ENCODE data around the gene GRPEL1.
"Not testable (repeated sequence)": the region's sequence is repeated elsewhere in the genome, so short reads cannot be mapped to it uniquely, and the experiment has no call there.

Gene GRPEL1

GRCh38 chr4:7094916-7095315, 27.1 kb upstream of the GRPEL1 start:
- DNase-seq: peak in 2 of 56 donors; percentile 30 to 32

DNA sequence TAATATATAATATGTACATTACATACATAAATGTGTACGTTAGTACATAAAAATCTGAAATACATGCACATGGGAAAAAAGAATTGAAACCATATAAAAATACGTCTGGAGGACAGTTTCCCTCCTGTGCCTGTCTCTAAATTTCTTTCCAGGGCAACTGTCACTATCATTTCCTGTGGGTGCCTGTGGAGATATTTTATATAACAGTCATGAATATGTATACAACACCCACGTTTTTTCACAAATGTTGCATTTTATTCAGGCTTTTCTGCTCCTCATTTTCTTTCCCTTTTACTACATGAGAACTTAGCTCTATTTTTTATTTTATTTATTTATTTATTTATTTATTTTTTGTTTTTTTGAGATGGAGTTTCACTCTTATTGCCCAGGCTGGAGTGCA, 24.2 kb upstream of the GRPEL1 start:
- no peak for DNase-seq

- peak in 4 of 56 donors; percentile 10 to 19 (median 12) for DNase-seq
Measured at GRCh38 chr4:7089213-7089986, 21.5 kb upstream of the GRPEL1 start.

DNA sequence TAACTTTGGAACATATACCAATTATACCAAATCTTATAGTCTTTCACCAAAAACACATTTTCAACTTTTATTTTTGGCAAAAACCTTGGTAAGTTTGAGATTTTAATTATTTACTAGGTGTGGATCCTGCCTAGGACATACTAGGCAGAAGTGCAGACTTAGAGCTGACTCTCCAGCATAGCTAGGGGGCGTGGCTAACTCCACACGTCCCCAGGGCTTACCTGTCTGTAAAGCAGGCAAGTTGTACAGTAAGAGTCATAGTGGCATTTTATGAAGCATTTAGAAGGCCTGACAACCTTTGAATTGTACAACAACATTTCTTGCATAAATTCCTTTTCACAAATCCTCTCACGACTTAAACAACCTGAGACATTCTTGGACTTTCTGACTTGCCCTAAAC, 19.2 kb upstream of the GRPEL1 start:
- DNase-seq: no peak

DNA sequence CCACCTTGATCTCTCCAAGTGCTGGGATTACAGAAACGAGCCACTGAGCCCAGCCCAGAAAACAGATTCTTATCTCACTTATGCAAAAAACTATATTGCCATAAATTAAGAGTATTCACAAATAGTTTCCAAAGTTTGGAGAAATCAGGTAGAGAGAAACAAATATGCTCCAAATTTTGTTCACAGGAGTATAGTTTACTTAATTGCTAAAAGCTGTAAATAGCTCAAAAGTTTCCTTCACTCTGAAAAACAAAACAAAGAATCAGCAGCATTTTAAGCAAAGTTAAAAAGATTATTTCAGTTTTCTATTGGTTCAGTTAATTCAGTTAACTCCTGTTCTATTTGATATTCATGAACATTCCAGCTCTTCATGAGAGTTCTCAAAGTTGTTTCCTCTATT, 18.5 kb upstream of the GRPEL1 start:
- no peak for DNase-seq

GRCh38 chr4:7084564-7084961, 16.7 kb upstream of the GRPEL1 start:
- not testable (repeated sequence) for DNase-seq

- no peak for DNase-seq
Measured at GRCh38 chr4:7083597-7084563, 16.0 kb upstream of the GRPEL1 start.

- not testable (repeated sequence) for DNase-seq
Measured at GRCh38 chr4:7079909-7080308, 12.0 kb upstream of the GRPEL1 start.

DNA sequence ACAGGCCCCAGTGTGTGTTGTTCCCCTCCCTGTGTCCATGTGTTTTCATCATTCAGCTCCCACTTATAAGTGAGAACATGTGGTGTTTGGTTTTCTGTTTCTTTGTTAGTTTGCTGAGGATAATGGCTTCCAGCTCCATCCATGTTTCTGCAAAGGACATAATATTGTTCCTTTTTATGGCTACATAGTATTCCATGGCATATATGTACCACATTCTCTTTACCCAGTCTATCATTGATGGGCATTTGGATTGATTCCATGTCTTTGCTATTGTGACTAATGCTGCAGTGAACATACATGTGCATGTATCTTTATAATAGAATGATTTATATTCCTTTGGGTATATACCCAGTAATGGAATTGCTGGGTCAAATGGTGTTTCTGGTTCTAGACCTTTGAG, 11.6 kb upstream of the GRPEL1 start:
- not testable (repeated sequence) for DNase-seq

- no peak for DNase-seq
Measured at GRCh38 chr4:7078025-7078424, 10.2 kb upstream of the GRPEL1 start.

- no peak for DNase-seq
Measured at GRCh38 chr4:7077371-7077770, 9.5 kb upstream of the GRPEL1 start.

GRCh38 chr4:7076696-7077082, 8.8 kb upstream of the GRPEL1 start:
- DNase-seq: no peak

- no peak for DNase-seq
Measured at GRCh38 chr4:7075962-7076695, 8.3 kb upstream of the GRPEL1 start.

DNA sequence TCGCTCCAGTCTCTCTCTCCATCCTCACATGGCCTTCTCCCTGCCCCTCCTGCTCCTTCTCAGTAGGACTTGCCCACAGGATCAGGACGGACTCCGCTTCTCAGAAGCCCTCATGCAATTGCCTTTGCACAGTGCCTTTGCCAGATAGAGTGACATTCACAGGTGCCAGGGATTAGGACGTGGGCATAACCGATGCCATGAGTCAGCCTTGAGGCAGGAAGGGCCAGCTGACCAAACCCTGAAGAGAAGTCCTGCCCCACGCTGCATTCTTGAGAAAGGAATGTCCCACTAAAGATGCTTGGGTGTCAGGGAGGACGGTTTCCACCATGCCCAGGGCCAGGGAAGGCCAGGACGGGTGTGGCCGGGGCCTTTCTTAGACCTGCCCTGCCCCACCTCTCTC, 6.6 kb upstream of the GRPEL1 start:
- DNase-seq: no peak

GRCh38 chr4:7073526-7074390, 5.9 kb upstream of the GRPEL1 start:
- DNase-seq: peak in 10 of 56 donors; percentile 6 to 43 (median 22)

GRCh38 chr4:7073059-7073458, 5.2 kb upstream of the GRPEL1 start:
- no peak for DNase-seq

DNA sequence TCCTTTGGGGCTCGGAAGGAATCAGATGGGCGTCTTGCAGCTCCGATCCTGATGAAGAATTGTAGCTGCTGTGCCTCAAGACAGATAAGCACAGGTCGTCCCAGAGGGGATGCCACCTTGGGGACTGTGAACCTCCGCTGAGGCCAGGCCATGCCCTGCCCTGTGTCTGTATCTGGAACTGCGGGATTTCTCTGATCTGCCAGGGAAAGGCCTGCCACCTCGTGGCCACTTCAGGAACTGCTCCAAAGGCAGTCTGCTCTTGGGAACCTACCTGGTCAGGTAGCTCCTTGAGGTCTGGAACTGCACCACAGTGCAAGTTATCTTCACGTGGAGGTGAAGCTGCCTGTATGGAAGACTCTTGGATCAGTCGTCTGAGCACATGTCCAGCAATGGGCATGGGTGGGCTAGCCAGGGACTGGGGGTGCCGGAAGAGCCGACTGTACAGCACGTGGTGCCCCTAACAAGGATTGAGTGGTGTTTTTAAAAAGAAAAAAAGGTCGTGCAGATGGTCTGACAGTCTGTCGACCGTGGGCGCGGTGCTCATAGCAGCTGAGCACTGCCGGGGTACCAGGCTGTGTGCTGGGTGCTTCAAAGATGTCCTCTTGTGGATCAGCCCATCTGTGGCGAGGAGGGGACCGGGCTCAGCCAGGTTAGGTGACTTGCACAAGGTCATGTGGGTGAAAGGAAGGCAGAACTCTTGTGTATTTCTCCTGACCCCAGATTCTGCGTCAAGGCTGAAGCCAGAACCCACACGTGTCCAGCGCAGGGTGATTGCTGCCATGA, 3.1 kb upstream of the GRPEL1 start:
- peak in 52 of 56 donors; percentile 19 to 87 (median 60) for DNase-seq

DNA sequence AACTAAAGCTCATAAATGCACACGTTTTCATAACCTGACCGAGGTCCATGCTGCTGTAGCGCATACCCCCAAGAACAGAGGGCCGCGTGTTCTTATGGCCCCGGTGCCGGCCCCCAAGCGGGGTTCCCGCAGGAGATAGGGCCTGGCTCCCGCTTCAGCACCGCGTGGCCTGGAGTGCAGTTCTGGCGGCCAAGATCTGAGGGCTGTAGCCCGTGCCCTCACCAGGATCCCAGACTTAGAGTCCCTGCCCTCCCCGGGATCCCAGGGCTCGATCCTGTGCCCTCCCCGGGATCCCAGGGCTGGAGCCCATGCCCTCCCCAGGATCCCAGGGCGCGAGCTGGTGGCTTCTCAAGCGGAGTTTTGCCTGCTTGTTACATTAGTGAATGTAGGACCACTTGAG, 1.0 kb upstream of the GRPEL1 start:
- no peak for DNase-seq

DNA sequence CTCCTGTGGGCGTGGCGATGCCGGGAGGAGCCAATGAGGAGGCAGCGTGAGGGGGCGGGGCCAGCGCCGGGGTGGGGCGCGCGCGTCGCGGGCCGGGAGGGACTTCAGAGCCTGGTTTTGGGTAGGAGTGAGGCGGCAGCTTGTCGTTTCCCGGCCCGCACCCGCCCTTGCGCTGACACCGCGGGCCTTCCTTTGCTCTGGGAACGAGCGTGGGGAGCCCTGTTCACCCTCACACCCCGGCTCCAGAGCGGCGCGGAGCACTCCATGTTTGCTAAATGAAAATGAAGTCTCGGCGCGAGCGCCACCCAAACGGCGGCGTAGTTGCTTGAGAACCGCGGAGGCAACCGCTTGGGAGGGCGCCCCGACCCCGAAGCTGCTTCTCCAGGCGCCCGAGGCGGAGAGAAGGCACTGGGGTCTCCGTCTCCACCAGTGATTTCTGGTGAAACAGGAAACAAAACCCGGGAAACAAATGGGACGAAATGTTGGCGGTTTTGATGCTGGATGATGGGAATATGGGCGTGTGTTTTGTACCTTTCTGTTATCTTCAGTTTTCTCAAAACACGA, 497 bp upstream of the GRPEL1 start:
- DNase-seq: peak in 1 of 56 donors; percentile 74

- no peak for DNase-seq
Measured at GRCh38 chr4:7067126-7067451, 775 bp downstream of the GRPEL1 start.
